Suprapubic skin (tissue), 4 donors: ENCODE measurements around the gene GALNT3. TPM values are rescaled to one million over a fixed set of nuclear protein-coding genes. Genes with fewer than 3 reads are reported as not detected.

Experiments used
- DNase-seq, 2 donors: peaks; one replicate each; pipeline ENCODE4 v3.0.0-alpha.2; 2019; ENCODE audit warnings: low spot score in 2 of 2
- H3K27ac ChIP-seq: fragments of 200-600 bp; sonication (generic); one replicate; pipeline ENCODE4 v1.5.1; 2019
- H3K27me3 ChIP-seq: fragments of 200-600 bp; sonication (generic); one replicate; pipeline ENCODE4 v1.5.1; 2019
- H3K36me3 ChIP-seq: fragments of 200-600 bp; sonication (generic); one replicate; pipeline ENCODE4 v1.5.1; 2019
- H3K4me1 ChIP-seq: fragments of 200-600 bp; sonication (generic); one replicate; pipeline ENCODE4 v1.5.1; 2019
- H3K4me3 ChIP-seq: fragments of 200-600 bp; sonication (generic); one replicate; pipeline ENCODE4 v1.5.1; 2019; ENCODE audit warnings: mild to moderate bottlenecking
- H3K9me3 ChIP-seq: fragments of 200-600 bp; sonication (generic); one replicate; pipeline ENCODE4 v1.5.1; 2019
- EP300 ChIP-seq: sonication (generic); formaldehyde crosslinking; IDR thresholded peaks from one replicate; pipeline ENCODE4 v1.6.1; 2017; ENCODE audit warnings: antibody characterized with exemption
- POLR2A ChIP-seq, 2 donors: fragments of 450-650 bp; IDR thresholded peaks; one replicate each; pipeline ENCODE4 v1.6.1; 2017; ENCODE audit warnings: antibody characterized with exemption in 2 of 2, mild to moderate bottlenecking in 2 of 2, moderate library complexity in 2 of 2
- POLR2AphosphoS5 ChIP-seq, 3 donors: sonication (generic); formaldehyde crosslinking; IDR thresholded peaks; one replicate each; pipeline ENCODE4 v1.6.1; 2017; ENCODE audit warnings: antibody characterized with exemption in 3 of 3
- WGBS: methylation state at CpG from one replicate; pipeline ENCODE4 v1.1.5; 2018; 5-methylcytosine and 5-hydroxymethylcytosine counted together
- total RNA-seq, 4 donors: library from RNA; depleted of rRNA; stranded (reverse); fragments of >200 nt; gene quantifications; one replicate each; pipeline ENCODE4 v1.1.0, GENCODE V29; 2016
- TF ChIP-seq, protein P1 (sequence below), 2 donors: fragments of 200-600 bp in 1 of 2; fragments of 450-650 bp in 1 of 2; sonication (generic) in 1 of 2; IDR thresholded peaks; one replicate each; pipeline ENCODE4 v1.5.1; 2016 to 2019; ENCODE audit warnings: antibody characterized with exemption in 2 of 2, mild to moderate bottlenecking in 1 of 2, moderate library complexity in 1 of 2

GALNT3 gene
- total RNA-seq, 4 donors from 2014 or later = 14.9 to 24.0 (median 15.9) TPM

DNA sequence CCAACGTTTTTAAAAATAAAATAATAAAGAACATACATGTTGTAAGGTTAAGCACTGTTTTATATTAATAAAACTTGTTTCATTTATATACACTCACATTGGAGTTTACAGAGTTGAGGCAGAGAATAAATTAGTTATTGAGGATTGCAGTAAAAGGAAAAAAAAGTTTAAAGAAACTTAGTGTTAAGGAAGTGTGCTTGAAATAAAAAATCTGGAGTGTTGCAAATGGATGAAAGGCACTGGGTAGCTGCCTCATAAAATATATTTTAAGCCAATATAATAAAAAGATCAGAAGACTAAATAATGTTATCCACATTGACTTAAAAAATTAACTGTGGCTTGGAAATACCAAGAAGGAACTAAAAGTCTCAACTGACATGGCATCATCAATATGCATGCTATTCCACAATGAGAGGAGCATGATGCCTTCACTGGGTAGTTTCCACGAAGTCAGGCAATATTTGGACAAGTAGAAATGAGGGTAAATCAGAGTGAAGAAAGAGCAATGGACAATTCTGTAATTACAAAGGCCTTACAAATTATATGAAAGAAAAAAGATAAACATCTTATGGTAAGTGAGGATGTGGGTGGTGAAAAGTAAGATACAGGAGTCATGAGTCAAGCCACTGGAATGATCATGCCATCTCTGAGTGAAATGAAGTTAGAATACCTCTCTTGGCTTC lies 2.5 kb downstream of the GALNT3 start:
- Histone ChIP-seq H3K4me1 (peaks cover 26% of the 10 kb centered on the region), H3K4me3 (no peak overlapping the region), H3K27me3 (no peaks in the 10 kb centered on the region), H3K9me3 (no peaks in the 10 kb centered on the region), H3K27ac (no peak overlapping the region), H3K36me3 (no peaks in the 10 kb centered on the region)
- TF ChIP-seq POLR2A (IDR thresholded peaks at IDR 0.05) = no peak
- TF ChIP-seq POLR2AphosphoS5 (IDR thresholded peaks at IDR 0.05) = no peak
- TF ChIP-seq, protein P1, sequence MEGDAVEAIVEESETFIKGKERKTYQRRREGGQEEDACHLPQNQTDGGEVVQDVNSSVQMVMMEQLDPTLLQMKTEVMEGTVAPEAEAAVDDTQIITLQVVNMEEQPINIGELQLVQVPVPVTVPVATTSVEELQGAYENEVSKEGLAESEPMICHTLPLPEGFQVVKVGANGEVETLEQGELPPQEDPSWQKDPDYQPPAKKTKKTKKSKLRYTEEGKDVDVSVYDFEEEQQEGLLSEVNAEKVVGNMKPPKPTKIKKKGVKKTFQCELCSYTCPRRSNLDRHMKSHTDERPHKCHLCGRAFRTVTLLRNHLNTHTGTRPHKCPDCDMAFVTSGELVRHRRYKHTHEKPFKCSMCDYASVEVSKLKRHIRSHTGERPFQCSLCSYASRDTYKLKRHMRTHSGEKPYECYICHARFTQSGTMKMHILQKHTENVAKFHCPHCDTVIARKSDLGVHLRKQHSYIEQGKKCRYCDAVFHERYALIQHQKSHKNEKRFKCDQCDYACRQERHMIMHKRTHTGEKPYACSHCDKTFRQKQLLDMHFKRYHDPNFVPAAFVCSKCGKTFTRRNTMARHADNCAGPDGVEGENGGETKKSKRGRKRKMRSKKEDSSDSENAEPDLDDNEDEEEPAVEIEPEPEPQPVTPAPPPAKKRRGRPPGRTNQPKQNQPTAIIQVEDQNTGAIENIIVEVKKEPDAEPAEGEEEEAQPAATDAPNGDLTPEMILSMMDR (IDR thresholded peaks at IDR 0.05) = no peak
- TF ChIP-seq EP300 = no peak
- 68% methylated on average over 2 of the region's 2 CpGs for WGBS
- DNase-seq = no peak

DNA sequence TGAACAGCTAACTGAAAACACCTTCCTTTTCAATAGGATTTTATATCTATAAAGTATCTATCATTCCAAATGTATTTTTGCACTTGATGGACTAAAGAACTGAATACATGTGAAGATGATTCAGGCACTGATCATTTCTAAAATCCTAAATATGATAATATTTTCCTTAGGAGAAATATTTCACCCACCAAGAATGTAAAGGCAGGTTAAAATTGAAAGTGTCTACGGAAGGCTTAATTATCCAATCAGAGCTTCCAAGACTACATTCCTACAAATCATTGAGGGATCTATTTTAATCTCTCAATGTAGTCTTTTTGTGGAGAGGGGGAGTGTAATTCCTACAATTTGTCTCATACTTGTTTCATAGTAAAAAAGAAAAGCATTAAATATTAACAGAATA lies 3.6 kb downstream of the GALNT3 start:
- no peaks in the 10 kb centered on the region for H3K36me3 ChIP-seq
- H3K27me3 ChIP-seq = no peaks in the 10 kb centered on the region
- H3K4me3 ChIP-seq = no peak overlapping the region
- H3K9me3 ChIP-seq = no peaks in the 10 kb centered on the region
- H3K4me1 ChIP-seq = peaks cover 26% of the 10 kb centered on the region
- H3K27ac ChIP-seq = no peak overlapping the region
- no peak for DNase-seq
- TF ChIP-seq POLR2AphosphoS5 (IDR thresholded peaks at IDR 0.05) = no peak
- TF ChIP-seq, protein P1 (IDR thresholded peaks at IDR 0.05) = no peak
- no peak for TF ChIP-seq POLR2A (IDR thresholded peaks at IDR 0.05)
- no peak for TF ChIP-seq EP300
- WGBS = 84% methylated on average over 1 of the region's 1 CpG

DNA sequence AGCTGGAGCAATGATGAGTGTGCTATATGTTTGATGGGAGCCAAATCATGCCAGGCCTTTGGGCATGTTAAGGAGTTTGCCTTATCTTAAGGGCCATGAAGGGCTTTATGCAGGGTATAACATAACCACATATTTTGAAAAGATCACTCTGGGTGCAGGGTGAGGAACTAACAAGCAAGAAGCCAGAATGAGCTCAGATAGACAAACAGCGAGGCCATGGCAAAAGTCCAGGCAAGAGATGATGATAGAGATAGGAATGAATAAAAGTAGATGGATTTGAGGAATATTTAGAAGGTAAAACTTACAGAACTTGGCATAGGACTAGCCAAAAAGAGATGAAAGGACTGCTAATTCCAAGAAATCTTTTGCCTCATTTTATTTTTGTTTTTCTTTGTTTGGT lies 6.7 kb downstream of the GALNT3 start:
- Histone ChIP-seq H3K27ac (no peak overlapping the region), H3K27me3 (no peaks in the 10 kb centered on the region), H3K4me3 (no peak overlapping the region), H3K9me3 (no peaks in the 10 kb centered on the region), H3K36me3 (no peaks in the 10 kb centered on the region), H3K4me1 (peaks cover under 1% of the 10 kb centered on the region)
- WGBS = 47% methylated on average over 1 of the region's 1 CpG
- TF ChIP-seq EP300 (no peak), POLR2A (IDR thresholded peaks at IDR 0.05) (no peak), POLR2AphosphoS5 (IDR thresholded peaks at IDR 0.05) (no peak)
- TF ChIP-seq, protein P1 (IDR thresholded peaks at IDR 0.05) = no peak
- DNase-seq = no peak

DNA sequence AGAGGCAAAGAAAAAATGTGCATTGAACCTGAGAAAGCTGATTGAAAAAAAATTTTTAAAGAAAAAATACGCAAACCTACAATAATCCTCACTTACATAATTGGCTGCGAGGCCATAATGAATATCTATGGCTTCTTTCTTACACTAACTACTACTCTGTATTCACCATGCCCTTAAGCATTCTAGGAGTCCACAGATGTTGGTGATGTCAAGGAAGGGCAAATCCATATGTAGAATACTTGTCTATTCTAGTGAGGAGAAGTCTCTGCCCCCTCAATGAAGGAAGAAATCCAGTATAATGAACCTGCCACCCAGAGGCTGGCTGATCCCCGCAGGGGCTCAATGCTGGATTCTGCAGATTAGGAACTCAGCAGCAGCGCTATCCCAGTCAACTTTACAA lies 14.3 kb downstream of the GALNT3 start:
- no peak for DNase-seq
- Histone ChIP-seq H3K9me3 (no peaks in the 10 kb centered on the region), H3K36me3 (no peaks in the 10 kb centered on the region), H3K27me3 (no peaks in the 10 kb centered on the region), H3K4me1 (no peaks in the 10 kb centered on the region), H3K4me3 (no peak overlapping the region), H3K27ac (no peak overlapping the region)
- TF ChIP-seq POLR2A (IDR thresholded peaks at IDR 0.05) (no peak), POLR2AphosphoS5 (IDR thresholded peaks at IDR 0.05) (no peak), EP300 (no peak)
- TF ChIP-seq, protein P1 (IDR thresholded peaks at IDR 0.05) = no peak
- WGBS = 98% methylated on average over 4 of the region's 4 CpGs

DNA sequence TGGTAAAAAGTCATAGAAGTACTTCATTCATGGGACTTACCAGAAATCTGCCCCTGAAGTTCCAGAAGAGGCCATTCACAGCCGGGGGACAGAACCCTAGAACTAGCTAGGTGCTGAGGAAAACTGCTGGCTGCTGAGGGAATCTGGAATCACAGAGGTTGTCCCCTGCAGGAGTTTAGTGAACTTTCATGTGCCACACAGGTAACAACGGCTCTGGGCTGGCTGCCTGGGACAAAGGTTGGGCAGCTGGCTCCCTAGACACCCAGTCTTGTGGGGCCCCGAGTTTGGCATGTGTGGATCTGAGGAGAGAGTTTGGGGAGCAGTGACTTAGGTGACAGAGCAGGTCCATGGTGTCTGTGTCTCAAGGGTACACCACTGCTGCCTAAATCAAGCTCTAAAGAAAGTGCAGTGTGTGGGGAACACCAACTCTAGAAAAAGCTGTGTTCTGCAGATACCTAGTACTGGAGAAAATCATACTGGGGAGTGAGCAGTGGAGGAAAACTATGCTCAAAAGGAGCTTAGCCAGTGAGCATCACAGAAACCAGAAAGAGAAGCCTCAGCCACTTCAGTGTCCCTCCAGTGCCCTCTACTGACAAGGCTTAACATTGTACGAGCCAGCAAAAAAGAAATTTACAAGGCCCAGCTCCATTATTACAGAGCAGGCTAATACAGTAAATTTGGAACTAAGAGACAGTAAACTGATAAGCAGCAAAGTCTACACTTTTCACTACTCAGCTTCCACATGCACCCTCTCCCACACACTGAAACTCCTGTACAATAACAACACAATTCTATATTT lies 15.2 kb downstream of the GALNT3 start:
- Histone ChIP-seq H3K36me3 (no peaks in the 10 kb centered on the region), H3K4me1 (no peaks in the 10 kb centered on the region), H3K4me3 (no peak overlapping the region), H3K9me3 (no peaks in the 10 kb centered on the region), H3K27me3 (no peaks in the 10 kb centered on the region), H3K27ac (no peak overlapping the region)
- WGBS = 94% methylated on average over 4 of the region's 4 CpGs
- TF ChIP-seq EP300 (no peak), POLR2AphosphoS5 (IDR thresholded peaks at IDR 0.05) (no peak), POLR2A (IDR thresholded peaks at IDR 0.05) (no peak)
- TF ChIP-seq, protein P1 (IDR thresholded peaks at IDR 0.05) = no peak
- no peak for DNase-seq
